Measurements from ENCODE around the gene RARS2.
A peak's percentile ranks its signal among the peaks of the same experiment; 100 is the strongest.
"Not testable (repeated sequence)": the region's sequence is repeated elsewhere in the genome, so short reads cannot be mapped to it uniquely, and the experiment has no call there.

Gene RARS2

DNA sequence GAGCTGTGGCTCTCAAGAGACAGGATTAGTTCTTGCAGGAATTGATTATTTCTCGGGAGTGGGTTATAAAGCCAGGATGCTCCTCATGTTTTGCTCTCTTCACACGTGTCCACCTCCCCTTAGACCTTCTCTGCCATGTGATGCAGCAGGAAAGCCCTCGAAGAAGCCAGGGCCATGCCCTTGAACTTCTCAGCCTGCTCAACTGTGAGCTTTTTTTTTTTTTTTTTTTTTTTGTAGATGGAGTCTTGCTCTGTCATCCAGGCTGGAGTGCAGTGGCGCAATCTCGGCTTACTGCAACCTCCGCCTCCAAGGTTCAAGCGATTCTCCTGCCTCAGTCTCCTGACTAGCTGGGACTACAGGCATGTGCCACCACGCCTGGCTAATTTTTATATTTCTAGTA, 100.5 kb downstream of the RARS2 start:
- DNase-seq: not testable (repeated sequence)

DNA sequence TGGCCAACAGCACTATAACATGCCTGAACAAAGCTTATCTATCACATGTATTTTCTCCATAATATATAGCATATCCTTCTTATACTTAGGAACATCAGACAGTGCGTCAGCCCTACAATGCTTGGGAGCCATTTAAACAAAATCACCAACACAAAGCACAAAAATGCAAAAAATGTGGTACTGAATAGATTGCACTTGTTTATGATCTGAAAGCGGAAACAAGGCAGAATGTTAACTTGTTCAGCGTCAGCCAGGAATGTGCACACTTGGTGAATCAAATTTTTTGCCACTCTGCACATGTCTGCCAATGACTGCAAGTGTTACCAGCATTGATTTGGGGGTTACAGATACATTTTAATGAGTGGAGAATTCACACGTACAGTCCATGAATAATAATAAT, 102.2 kb downstream of the RARS2 start:
- no peak for DNase-seq

DNA sequence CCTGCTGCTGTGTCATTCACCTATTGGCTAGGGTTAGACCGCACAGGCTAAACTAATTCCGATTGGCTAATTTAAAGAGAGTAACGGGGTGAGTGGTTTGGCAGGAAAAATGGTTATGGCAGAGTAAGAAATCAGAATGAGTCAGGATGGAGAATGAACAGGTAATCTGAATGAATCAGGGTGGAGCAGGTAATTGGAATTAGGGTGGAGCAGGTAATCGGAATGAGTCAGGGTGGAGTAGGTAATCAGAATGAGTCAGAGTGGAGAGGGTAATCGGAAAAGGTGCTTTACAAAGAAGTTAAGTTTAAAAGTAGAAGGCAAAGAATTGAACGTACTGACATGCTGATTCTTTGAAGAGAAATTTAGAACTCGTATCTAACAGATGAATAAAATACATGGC, 105.3 kb downstream of the RARS2 start:
- no peak for DNase-seq

DNA sequence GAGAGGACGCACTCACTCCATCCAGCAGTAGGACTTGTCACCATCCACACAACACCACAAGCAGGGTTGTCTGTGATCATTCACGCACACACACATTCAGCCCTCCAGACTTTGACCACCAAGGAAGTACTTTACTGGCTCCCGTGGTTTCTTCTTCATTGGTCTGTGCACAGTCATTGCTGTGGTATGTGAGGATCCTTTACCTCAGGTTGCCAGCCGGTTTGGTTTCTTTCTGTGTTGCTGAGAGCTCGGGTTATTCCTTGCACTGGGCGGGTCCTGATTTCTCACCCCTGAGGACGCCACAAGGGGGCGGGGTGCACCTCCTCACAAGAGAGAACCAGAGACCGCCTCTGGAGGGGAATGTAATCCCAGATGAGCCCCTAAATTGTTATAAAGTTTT, 105.9 kb downstream of the RARS2 start:
- DNase-seq: no peak

DNA sequence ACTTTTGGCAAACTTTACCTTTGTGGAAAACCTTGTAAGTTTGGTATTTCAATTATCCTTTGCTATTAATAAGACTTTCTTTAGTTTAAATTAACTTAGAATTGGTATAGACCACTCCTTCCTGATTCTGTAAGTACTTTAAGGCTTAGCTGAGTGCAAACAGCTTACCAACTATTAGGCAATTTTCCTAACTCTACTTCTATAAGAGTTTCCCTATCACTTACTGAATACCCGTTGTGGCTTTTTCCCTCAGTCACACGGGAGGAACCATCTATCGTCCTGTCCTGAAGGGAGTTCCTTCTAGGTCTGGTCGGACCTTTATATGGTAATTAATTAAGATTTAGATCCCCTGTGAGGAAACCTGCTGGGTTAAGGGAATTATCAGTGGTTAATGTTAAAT, 107.4 kb downstream of the RARS2 start:
- DNase-seq: no peak

DNA sequence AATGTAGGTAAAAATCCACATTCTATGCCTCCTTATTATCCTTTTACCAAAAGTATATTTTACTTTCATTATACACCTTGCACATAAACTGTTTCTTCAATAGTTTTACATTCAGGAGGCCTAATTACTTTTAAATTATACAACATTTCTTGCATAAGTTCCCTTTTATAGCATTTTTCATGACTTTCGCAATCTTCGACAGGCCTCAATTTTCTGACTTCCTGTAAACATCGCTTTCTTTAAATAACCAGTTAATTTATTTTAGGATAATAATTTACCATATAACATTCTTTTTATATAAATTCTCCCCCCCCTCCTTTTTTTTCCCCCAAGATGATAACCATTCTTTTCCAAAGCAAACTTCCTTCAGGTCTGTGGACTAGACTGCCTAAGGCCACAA, 107.9 kb downstream of the RARS2 start:
- no peak for DNase-seq

DNA sequence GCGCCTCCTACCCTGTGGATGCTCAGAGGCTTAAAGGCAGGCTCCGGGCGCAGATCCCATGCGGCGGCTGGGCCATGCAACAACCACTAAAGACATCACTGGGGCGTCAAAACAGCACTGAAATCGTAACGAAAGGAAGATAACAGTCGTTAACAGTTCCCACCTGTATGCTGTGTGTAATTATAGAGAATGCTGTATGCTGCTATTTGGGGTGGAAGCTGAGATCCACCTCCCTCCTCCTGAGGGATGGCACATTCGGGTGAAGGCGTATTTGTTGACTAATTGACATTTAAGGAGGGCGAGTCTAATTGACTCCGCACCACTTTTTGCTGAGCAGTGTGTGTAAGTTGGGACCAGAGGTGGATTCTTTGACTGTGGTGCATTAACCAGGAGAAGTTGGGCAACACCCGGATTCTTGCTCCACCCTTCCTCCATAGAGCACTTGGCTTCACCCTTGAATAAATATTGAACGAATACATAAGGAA, 116.3 kb downstream of the RARS2 start:
- DNase-seq: peak; percentile 70

DNA sequence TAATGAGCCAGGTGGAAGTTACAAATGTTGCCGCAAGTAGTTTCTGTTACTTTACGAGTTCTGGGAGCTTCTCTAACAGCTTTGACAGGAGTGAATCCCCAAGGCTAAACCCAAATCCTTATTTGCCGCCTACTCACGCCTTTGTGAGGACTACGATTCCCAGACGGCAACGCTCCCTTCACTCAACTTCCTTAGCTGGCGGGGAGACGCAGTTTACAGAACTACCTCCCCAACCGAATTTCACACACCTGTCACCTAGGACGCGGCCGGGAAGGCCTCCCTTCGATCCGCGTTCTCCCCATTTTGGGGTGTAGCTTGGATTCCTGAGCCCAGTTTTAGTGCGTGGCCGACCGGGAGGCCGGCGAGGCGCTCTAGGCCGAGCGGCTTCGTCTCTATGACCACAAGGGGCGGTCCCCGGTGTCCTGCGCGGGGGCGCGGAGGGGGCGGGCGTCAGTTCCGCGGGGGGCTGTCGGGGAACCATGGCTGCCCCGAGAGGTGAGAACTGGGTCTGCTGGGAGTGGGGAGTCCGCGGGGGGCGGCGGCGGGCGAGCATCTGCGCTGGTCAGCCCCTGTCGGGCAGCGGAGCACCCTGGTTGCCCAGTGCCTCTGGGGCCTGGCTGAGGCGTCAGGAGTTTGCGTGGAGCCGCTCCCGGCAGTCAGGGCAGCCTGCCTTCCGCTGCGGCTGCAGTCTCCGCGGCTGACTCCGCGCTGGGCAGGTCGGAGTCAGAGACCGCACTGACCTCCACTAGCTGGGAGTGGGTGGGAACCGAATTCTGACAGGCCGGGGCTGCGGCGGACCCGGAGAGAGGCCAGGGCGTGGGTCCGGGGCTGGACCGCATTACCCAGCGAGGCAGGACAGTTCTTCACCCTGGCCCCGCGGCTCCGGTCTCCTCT, 117.0 kb downstream of the RARS2 start, which contains the start of gene SLC35A1:
TSS of gene SLC35A1 (plus strand) at position 450 of the 894 bp plus-strand sequence. CDS start at position 480, 30 bp downstream.
- peak; percentile 86 for DNase-seq

DNA sequence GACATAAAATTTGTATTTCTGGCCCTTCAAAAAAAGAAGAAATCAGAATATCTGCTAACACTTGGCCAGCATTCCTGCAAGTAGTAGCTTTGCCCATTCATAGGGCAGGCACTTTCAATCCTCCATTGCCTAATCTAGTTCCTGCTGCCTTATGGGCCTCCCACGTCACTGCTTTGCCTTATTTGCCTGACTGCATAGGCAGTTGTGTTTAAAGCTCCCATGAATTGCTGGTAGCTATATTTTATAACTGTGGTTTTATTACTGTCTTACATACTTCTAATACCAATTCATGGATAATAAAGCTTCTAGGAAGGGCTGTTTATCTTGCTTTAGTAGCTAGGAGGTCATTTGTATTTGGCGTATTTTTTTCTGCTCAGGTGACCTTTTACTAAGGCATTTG, 124.7 kb downstream of the RARS2 start:
- DNase-seq: no peak

Measured in NCI-H1105 treated with DMSO at 0.1 percent for 48 hours (cell line).